ENCODE data around the gene GRAMD4.

- TF ChIP-seq CTCF (IDR thresholded peaks at IDR 0.05) = no peak
- TF ChIP-seq POLR2A (IDR thresholded peaks at IDR 0.05) = no peak
Observed at GRCh38 chr22:46676479-46676878, 56.3 kb downstream of the GRAMD4 start.

Measured in testis (tissue), 2 donors.